ENCODE data around the gene RIN3. TPM values are rescaled to one million over a fixed set of nuclear protein-coding genes. Genes with fewer than 3 reads are reported as not detected.

RIN3 gene
- total RNA-seq, 6 experiments from 2014 or later: 19.7 to 26.0 (median 24.6) TPM

- no peak overlapping the region for H3K27ac Mint-ChIP-seq
- no peak overlapping the region for H3K4me3 Mint-ChIP-seq
- no peaks in the 10 kb centered on the region for H3K36me3 Mint-ChIP-seq (ENCODE audit: low read depth)
- peaks cover 2% of the 10 kb centered on the region; the same call in 1 of the 2 replicates for H3K27me3 Mint-ChIP-seq (ENCODE audit: insufficient read depth)
- no peaks in the 10 kb centered on the region for H3K9me3 Mint-ChIP-seq
- no peak for TF ChIP-seq CTCF (IDR thresholded peaks at IDR 0.05)
- peaks cover 52% of the 10 kb centered on the region for H3K4me1 Mint-ChIP-seq (ENCODE audit: low read depth)
- DNase-seq: no peak
These were observed 38.5 kb downstream of the RIN3 start for GRCh38 chr14:92552066-92552465.

GRCh38 chr14:92553438-92553837 lies 39.9 kb downstream of the RIN3 start:
- DNase-seq: peak; percentile 25
- peak overlapping the region; percentile 64 for H3K27ac Mint-ChIP-seq
- peaks cover 52% of the 10 kb centered on the region for H3K4me1 Mint-ChIP-seq (ENCODE audit: low read depth)
- peaks cover 2% of the 10 kb centered on the region; the same call in 1 of the 2 replicates for H3K27me3 Mint-ChIP-seq (ENCODE audit: insufficient read depth)
- no peaks in the 10 kb centered on the region for H3K9me3 Mint-ChIP-seq
- H3K36me3 Mint-ChIP-seq (ENCODE audit: low read depth): no peaks in the 10 kb centered on the region
- peak; percentile 56 for TF ChIP-seq CTCF (IDR thresholded peaks at IDR 0.05)
- H3K4me3 Mint-ChIP-seq: peak overlapping the region; percentile 23; the same call in 1 of the 2 replicates

GRCh38 chr14:92555465-92556111 lies 42.0 kb downstream of the RIN3 start:
- Mint-ChIP-seq H3K27ac (no peak overlapping the region), H3K9me3 (no peaks in the 10 kb centered on the region), H3K27me3 (ENCODE audit: insufficient read depth) (peaks cover 2% of the 10 kb centered on the region; the same call in 1 of the 2 replicates), H3K36me3 (ENCODE audit: low read depth) (no peaks in the 10 kb centered on the region; the same call in none of the 2 replicates), H3K4me3 (no peak overlapping the region), H3K4me1 (ENCODE audit: low read depth) (peaks cover 39% of the 10 kb centered on the region)
- no peak for DNase-seq
- TF ChIP-seq CTCF (IDR thresholded peaks at IDR 0.05): no peak

- TF ChIP-seq CTCF (IDR thresholded peaks at IDR 0.05): no peak
- H3K36me3 Mint-ChIP-seq (ENCODE audit: low read depth): no peaks in the 10 kb centered on the region; the same call in none of the 2 replicates
- peaks cover 32% of the 10 kb centered on the region for H3K4me1 Mint-ChIP-seq (ENCODE audit: low read depth)
- H3K9me3 Mint-ChIP-seq: no peaks in the 10 kb centered on the region
- H3K27ac Mint-ChIP-seq: no peak overlapping the region
- DNase-seq: no peak
- H3K4me3 Mint-ChIP-seq: no peak overlapping the region
- H3K27me3 Mint-ChIP-seq (ENCODE audit: insufficient read depth): 0 out of 2 replicates have a peak, but pooled peaks cover 2% of the 10 kb centered on the region
These were observed 42.7 kb downstream of the RIN3 start for GRCh38 chr14:92556255-92556741.

- 0 out of 2 replicates have a peak, but pooled peaks cover 2% of the 10 kb centered on the region for H3K27me3 Mint-ChIP-seq (ENCODE audit: insufficient read depth)
- no peak for DNase-seq
- H3K9me3 Mint-ChIP-seq: no peaks in the 10 kb centered on the region
- no peak overlapping the region for H3K4me3 Mint-ChIP-seq
- no peak for TF ChIP-seq CTCF (IDR thresholded peaks at IDR 0.05)
- H3K4me1 Mint-ChIP-seq (ENCODE audit: low read depth): peaks cover 25% of the 10 kb centered on the region
- H3K27ac Mint-ChIP-seq: no peak overlapping the region
- H3K36me3 Mint-ChIP-seq (ENCODE audit: low read depth): no peaks in the 10 kb centered on the region; the same call in none of the 2 replicates
These were observed 43.4 kb downstream of the RIN3 start for GRCh38 chr14:92556863-92557543.

Measured in HFFc6 (cell line).